ENCODE data around the gene TASOR. TPM values are rescaled to one million over a fixed set of nuclear protein-coding genes. Genes with fewer than 3 reads are reported as not detected.

Gene TASOR
- total RNA-seq, 1 experiment from 2014 or later, result 35.8 TPM

- H3K79me2 ChIP-seq (ENCODE audit: insufficient read depth, low read length), result peaks cover 36% of the 10 kb centered on the region
- no peak overlapping the region for H2AFZ ChIP-seq (ENCODE audit: low read depth, low read length, poor library complexity, severe bottlenecking)
- H3K27ac ChIP-seq (ENCODE audit: low read depth, low read length), result no peak overlapping the region
- ChIA-PET POLR2A (no interaction called here), CTCF (no interaction called here), RAD21 (ENCODE audit: low non-redundant PET in 1 of 2, low total read pairs in 2 of 2, uncharacterized antibody in 2 of 2, unreplicated experiment in 2 of 2) (no interaction called here)
- intact Hi-C loops (cut with micrococcal nuclease), result no loop called here
- ATAC-seq, result no peak
- 0 out of 2 replicates have a peak, but pooled peaks cover 2% of the 10 kb centered on the region for H3K9me2 ChIP-seq (ENCODE audit: insufficient read depth)
- H3K9ac ChIP-seq (ENCODE audit: low read length), result no peak overlapping the region
- DNase-seq (ENCODE audit: low read depth, low spot score), result no peak
- BruUV-seq (replicated peaks), result no TSS peak
- no peaks in the 10 kb centered on the region for H3K27me3 ChIP-seq (ENCODE audit: insufficient read depth, low read length)
- H3K4me3 ChIP-seq (replicated peaks in 1 of 2; ENCODE audit: low read depth in 1 of 2, low read length in 2 of 2), result no peak overlapping the region
- H4K20me1 ChIP-seq (ENCODE audit: insufficient read depth), result no peaks in the 10 kb centered on the region
- H3K36me3 ChIP-seq (ENCODE audit: control insufficient read depth in 1 of 2, insufficient read depth in 2 of 2, low read length in 2 of 2), result 0 out of 4 replicates have a peak, but pooled peaks cover 0 to 3% of the 10 kb centered on the region in 2 experiments
- H3K4me1 ChIP-seq (ENCODE audit: control insufficient read depth in 1 of 2, insufficient read depth in 2 of 2, low read length in 2 of 2), result peaks cover 6 to 15% of the 10 kb centered on the region in 2 experiments
- TF ChIP-seq YY1 (IDR thresholded peaks at IDR 0.05; ENCODE audit: extremely low read depth, insufficient replicate concordance, low read depth, low read length) (no peak), CTCF (IDR thresholded peaks at IDR 0.05 in 2 of 3, conservative IDR thresholded peaks at IDR 0.05 in 1 of 3; ENCODE audit: borderline replicate concordance in 1 of 3, insufficient read depth in 1 of 3, low read depth in 2 of 3, low read length in 2 of 3) (no peak), EGR1 (IDR thresholded peaks at IDR 0.05; ENCODE audit: low read depth) (no peak), ZFX (IDR thresholded peaks at IDR 0.05) (no peak), FOSL1 (IDR thresholded peaks at IDR 0.05; ENCODE audit: low read depth) (no peak), POLR2A (IDR thresholded peaks at IDR 0.05; ENCODE audit: borderline replicate concordance, extremely low read depth, insufficient read depth, insufficient read length) (no peak), MAX (IDR thresholded peaks at IDR 0.05) (no peak), ZNF274 (IDR thresholded peaks at IDR 0.05; ENCODE audit: low read depth, low read length) (no peak), EZH2 (IDR thresholded peaks at IDR 0.05) (no peak), RAD21 (IDR thresholded peaks at IDR 0.05; ENCODE audit: low read depth) (no peak), EZH2phosphoT487 (IDR thresholded peaks at IDR 0.05; ENCODE audit: borderline replicate concordance) (no peak), SP1 (IDR thresholded peaks at IDR 0.05; ENCODE audit: low read depth) (no peak)
- TF ChIP-seq, protein P1, sequence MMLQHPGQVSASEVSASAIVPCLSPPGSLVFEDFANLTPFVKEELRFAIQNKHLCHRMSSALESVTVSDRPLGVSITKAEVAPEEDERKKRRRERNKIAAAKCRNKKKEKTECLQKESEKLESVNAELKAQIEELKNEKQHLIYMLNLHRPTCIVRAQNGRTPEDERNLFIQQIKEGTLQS (IDR thresholded peaks at IDR 0.05), result no peak
- peaks cover 0 to 12% of the 10 kb centered on the region in 2 experiments; a peak in 1 of 4 replicates for H3K9me3 ChIP-seq (ENCODE audit: control insufficient read depth in 1 of 2, insufficient read depth in 1 of 2, low read depth in 1 of 2, low read length in 2 of 2)
- no peak overlapping the region for H3K4me2 ChIP-seq (ENCODE audit: low read length)
Observed at GRCh38 chr3:56684029-56684428, 964 bp upstream of the TASOR start.
